Astrocyte (in vitro differentiated cells and primary cell): Measurements from ENCODE around the gene GIPR. TPM values are rescaled to one million over a fixed set of nuclear protein-coding genes. Genes with fewer than 3 reads are reported as not detected.
"Not testable (repeated sequence)": the region's sequence is repeated elsewhere in the genome, so short reads cannot be mapped to it uniquely, and the experiment has no call there.

ENCODE experiments used
- DNase-seq: peaks from one replicate; pipeline ENCODE4 v3.0.0-alpha.2; 2010; ENCODE audit warnings: low read depth
- FAIRE-seq: peaks from 2 replicates; lab custom pipeline; 2011; peaks lifted over from hg19 to GRCh38; lab: Jason Lieb, UNC
- H2AFZ ChIP-seq: 2 replicates; pipeline ENCODE4 v1.6.0; 2012; ENCODE audit warnings: low read depth, low read length, inconsistent platforms
- H3K27ac ChIP-seq: 2 replicates; pipeline ENCODE4 v1.5.1; 2011; ENCODE audit warnings: low read depth, low read length, inconsistent platforms
- H3K27me3 ChIP-seq: 2 replicates; pipeline ENCODE4 v1.6.0; 2011; ENCODE audit warnings: low read length, inconsistent platforms; ENCODE audit not compliant: insufficient read depth
- H3K36me3 ChIP-seq: 2 replicates; pipeline ENCODE4 v1.5.1; 2011; ENCODE audit warnings: low read length, inconsistent platforms; ENCODE audit not compliant: insufficient read depth
- H3K4me1 ChIP-seq: 2 replicates; pipeline ENCODE4 v1.5.1; 2011; ENCODE audit warnings: low read length, inconsistent platforms; ENCODE audit not compliant: insufficient read depth
- H3K4me2 ChIP-seq: 2 replicates; pipeline ENCODE4 v1.6.0; 2012; ENCODE audit warnings: low read length, inconsistent platforms
- H3K4me3 ChIP-seq: 2 replicates; pipeline ENCODE4 v1.5.1; 2011; ENCODE audit warnings: low read depth, mild to moderate bottlenecking, low read length, inconsistent platforms; ENCODE audit not compliant: insufficient read depth
- H3K79me2 ChIP-seq: 2 replicates; pipeline ENCODE4 v1.6.0; 2012; ENCODE audit warnings: mild to moderate bottlenecking, low read length, inconsistent platforms; ENCODE audit not compliant: insufficient read depth
- H3K9ac ChIP-seq: 2 replicates; pipeline ENCODE4 v1.6.0; 2012; ENCODE audit warnings: mild to moderate bottlenecking, low read length, inconsistent platforms
- H3K9me3 ChIP-seq: 2 replicates; pipeline ENCODE4 v1.5.1; 2012; ENCODE audit warnings: low read depth, mild to moderate bottlenecking, low read length, inconsistent platforms; ENCODE audit not compliant: insufficient read depth
- H4K20me1 ChIP-seq: 2 replicates; pipeline ENCODE4 v1.6.0; 2012; ENCODE audit warnings: low read length, inconsistent platforms; ENCODE audit not compliant: insufficient read depth
- H3K27ac Mint-ChIP-seq: one replicate; pipeline ENCODE4 v1.8.0; 2021; ENCODE audit warnings: mild to moderate bottlenecking, mixed read lengths; ENCODE audit not compliant: unreplicated experiment
- H3K27me3 Mint-ChIP-seq: one replicate; pipeline ENCODE4 v1.8.0; 2021; ENCODE audit warnings: low read depth, mixed read lengths; ENCODE audit not compliant: unreplicated experiment
- H3K36me3 Mint-ChIP-seq: one replicate; pipeline ENCODE4 v1.8.0; 2021; ENCODE audit warnings: low read depth, mixed read lengths; ENCODE audit not compliant: unreplicated experiment
- H3K4me1 Mint-ChIP-seq: one replicate; pipeline ENCODE4 v1.8.0; 2021; ENCODE audit warnings: low read depth, mixed read lengths; ENCODE audit not compliant: unreplicated experiment
- H3K4me3 Mint-ChIP-seq: one replicate; pipeline ENCODE4 v1.8.0; 2021; ENCODE audit warnings: mild to moderate bottlenecking, moderate library complexity, mixed read lengths; ENCODE audit not compliant: unreplicated experiment
- H3K9me3 Mint-ChIP-seq: one replicate; pipeline ENCODE4 v1.8.0; 2021; ENCODE audit warnings: mild to moderate bottlenecking, mixed read lengths; ENCODE audit not compliant: unreplicated experiment
- CTCF ChIP-seq: IDR thresholded peaks from 2 replicates; pipeline ENCODE4 v1.5.1; 2011; ENCODE audit warnings: low read depth, mild to moderate bottlenecking, inconsistent platforms, low read length, moderate library complexity; ENCODE audit not compliant: insufficient read depth
- EZH2 ChIP-seq: IDR thresholded peaks from 2 replicates; pipeline ENCODE4 v1.6.1; 2012; ENCODE audit warnings: mild to moderate bottlenecking, low read length, inconsistent platforms; ENCODE audit not compliant: insufficient read depth
- total RNA-seq: library from RNA; stranded (reverse); gene quantifications from 2 replicates; pipeline ENCODE4 v1.2.1, GENCODE V29; 2021

The GIPR gene
- total RNA-seq, 1 donor from 2014 or later: 4.4 TPM

DNA sequence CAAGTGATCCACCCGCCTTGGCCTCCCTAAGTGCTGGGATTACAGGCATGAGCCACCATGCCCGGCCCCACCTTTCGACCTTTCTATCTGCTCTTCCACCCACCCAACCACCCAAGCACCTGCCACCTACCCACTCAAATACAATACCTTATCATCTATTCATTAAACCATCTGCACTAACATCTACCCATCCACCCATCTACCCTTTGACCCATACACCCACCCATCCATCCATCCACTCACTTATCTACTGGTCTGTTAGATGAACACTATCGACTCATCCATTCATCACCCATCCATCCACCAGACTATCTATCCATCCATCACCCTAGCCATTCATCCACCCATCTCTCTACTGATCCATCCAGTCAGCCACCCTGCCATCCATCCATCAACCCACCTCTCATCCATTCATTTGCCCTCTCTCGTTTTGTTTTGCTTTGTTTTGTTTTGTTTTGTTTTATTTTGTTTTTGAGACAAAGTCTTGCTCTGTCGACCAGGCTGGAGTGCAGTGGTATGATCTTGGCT, 46.0 kb upstream of the GIPR start:
- H3K27me3 Mint-ChIP-seq: no peaks in the 10 kb centered on the region

GRCh38 chr19:45623984-45624383, 44.0 kb upstream of the GIPR start:
- peaks cover 9% of the 10 kb centered on the region for H3K36me3 ChIP-seq
- no peak for TF ChIP-seq EZH2
- no peak for TF ChIP-seq CTCF
- H3K4me1 ChIP-seq: no peaks in the 10 kb centered on the region
- no peak overlapping the region for H3K27ac Mint-ChIP-seq
- H3K4me3 ChIP-seq: no peak overlapping the region
- no peak overlapping the region for H3K4me2 ChIP-seq
- no peak overlapping the region for H3K4me3 Mint-ChIP-seq
- H3K27me3 ChIP-seq: no peaks in the 10 kb centered on the region
- peaks cover 6% of the 10 kb centered on the region for H4K20me1 ChIP-seq
- H3K79me2 ChIP-seq: no peaks in the 10 kb centered on the region
- no peak for FAIRE-seq
- no peaks in the 10 kb centered on the region for H3K4me1 Mint-ChIP-seq
- no peak overlapping the region for H2AFZ ChIP-seq
- no peaks in the 10 kb centered on the region for H3K9me3 Mint-ChIP-seq
- no peak overlapping the region for H3K9ac ChIP-seq
- peaks cover 10% of the 10 kb centered on the region for H3K36me3 Mint-ChIP-seq
- no peak overlapping the region for H3K27ac ChIP-seq
- H3K27me3 Mint-ChIP-seq: no peaks in the 10 kb centered on the region
- no peaks in the 10 kb centered on the region for H3K9me3 ChIP-seq
- no peak for DNase-seq

More for the DNA sequence above, 46.0 kb upstream of the GIPR start:
- FAIRE-seq (no peak), DNase-seq (no peak)
- no peak overlapping the region for H3K4me3 Mint-ChIP-seq
- Histone ChIP-seq H3K36me3 (peaks cover 11% of the 10 kb centered on the region), H3K4me2 (no peak overlapping the region), H3K27me3 (no peaks in the 10 kb centered on the region), H3K27ac (no peak overlapping the region), H4K20me1 (peaks cover 6% of the 10 kb centered on the region), H3K4me1 (no peaks in the 10 kb centered on the region), H2AFZ (no peak overlapping the region), H3K4me3 (no peak overlapping the region), H3K79me2 (no peaks in the 10 kb centered on the region), H3K9ac (no peak overlapping the region), H3K9me3 (no peaks in the 10 kb centered on the region)
- H3K27ac Mint-ChIP-seq: no peak overlapping the region
- H3K36me3 Mint-ChIP-seq: peaks cover 15% of the 10 kb centered on the region
- TF ChIP-seq EZH2: no peak
- no peak for TF ChIP-seq CTCF
- H3K9me3 Mint-ChIP-seq: no peaks in the 10 kb centered on the region
- no peaks in the 10 kb centered on the region for H3K4me1 Mint-ChIP-seq

DNA sequence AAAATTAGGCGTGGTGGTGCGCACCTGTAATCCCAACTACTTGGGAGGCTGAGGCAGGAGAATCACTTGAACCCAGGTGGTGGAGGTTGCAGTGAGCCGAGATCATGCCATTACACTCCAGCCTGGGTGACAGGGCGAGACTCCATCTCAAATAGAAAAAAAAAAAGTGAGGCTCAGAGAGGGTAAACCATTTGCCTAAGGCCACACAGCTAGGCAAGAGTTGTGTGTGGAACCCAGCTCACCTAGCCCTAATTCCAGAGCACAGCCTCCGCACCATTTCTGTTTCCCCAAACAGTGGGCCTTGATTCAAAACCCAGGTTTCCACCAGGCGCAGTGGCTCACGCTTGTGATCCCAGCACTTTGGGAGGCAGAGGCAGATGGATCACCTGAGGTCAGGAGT, 39.8 kb upstream of the GIPR start:
- H3K9ac ChIP-seq, H3K4me3 Mint-ChIP-seq, H3K27me3 Mint-ChIP-seq, H3K27ac Mint-ChIP-seq, H2AFZ ChIP-seq, H3K4me1 Mint-ChIP-seq, FAIRE-seq, H3K4me2 ChIP-seq, H3K27me3 ChIP-seq, DNase-seq, H3K27ac ChIP-seq, H3K4me3 ChIP-seq, H4K20me1 ChIP-seq, H3K36me3 Mint-ChIP-seq, H3K9me3 ChIP-seq, H3K9me3 Mint-ChIP-seq, H3K36me3 ChIP-seq, H3K79me2 ChIP-seq: not testable (repeated sequence)
- H3K4me1 ChIP-seq: peaks cover 10% of the 10 kb centered on the region
